Calu3 (cell line): ENCODE measurements around the gene SLC16A10. TPM values are rescaled to one million over a fixed set of nuclear protein-coding genes. Genes with fewer than 3 reads are reported as not detected.
"Not testable (repeated sequence)": the region's sequence is repeated elsewhere in the genome, so short reads cannot be mapped to it uniquely, and the experiment has no call there.

Experiments
- BruUV-seq: library from RNA; stranded (reverse); fragments of 400-500 nt; replicated peaks from 2 replicates; lab custom pipeline; 2021; lab: Mats Ljungman, UMichigan
- CTCF ChIA-PET: fragments of 300-600 bp; sonication (Branson Sonifier 250); formaldehyde crosslinking; loops from one replicate; lab custom pipeline; 2022; ENCODE audit warnings: antibody characterized with exemption; lab: Charles Lee
- DNase-seq: peaks from one replicate; pipeline ENCODE4 v3.0.0; 2022
- H3K27ac Mint-ChIP-seq: one replicate; pipeline ENCODE4 v1.8.0; 2022; ENCODE audit warnings: mixed read lengths; ENCODE audit not compliant: unreplicated experiment
- H3K27me3 Mint-ChIP-seq: one replicate; pipeline ENCODE4 v1.8.0; 2022; ENCODE audit warnings: mixed read lengths; ENCODE audit not compliant: unreplicated experiment
- H3K36me3 Mint-ChIP-seq: one replicate; pipeline ENCODE4 v1.8.0; 2022; ENCODE audit warnings: mild to moderate bottlenecking, moderate library complexity, mixed read lengths; ENCODE audit not compliant: insufficient read depth, unreplicated experiment
- H3K4me1 Mint-ChIP-seq: one replicate; pipeline ENCODE4 v1.8.0; 2022; ENCODE audit warnings: mild to moderate bottlenecking, low read depth, mixed read lengths; ENCODE audit not compliant: unreplicated experiment
- H3K4me3 Mint-ChIP-seq: one replicate; pipeline ENCODE4 v1.8.0; 2022; ENCODE audit warnings: mild to moderate bottlenecking, low read depth, moderate library complexity, mixed read lengths; ENCODE audit not compliant: unreplicated experiment
- H3K9me3 Mint-ChIP-seq: one replicate; pipeline ENCODE4 v1.8.0; 2022; ENCODE audit warnings: low read depth, mixed read lengths; ENCODE audit not compliant: unreplicated experiment
- intact Hi-C: fragments of 100-400 bp; cut with micrococcal nuclease; formaldehyde crosslinking; loops from one replicate; pipeline ENCODE4 v1.10.0; 2022; ENCODE audit not compliant: unreplicated experiment
- total RNA-seq: library from RNA; stranded (reverse); gene quantifications from 2 replicates; pipeline ENCODE4 v1.2.3, GENCODE V29; 2022
- TF ChIP-seq, protein P1 (sequence below): fragments of 200-600 bp; IDR thresholded peaks from one replicate; pipeline ENCODE4 v1.8.0; 2022; ENCODE audit warnings: antibody characterized with exemption; ENCODE audit not compliant: unreplicated experiment

SLC16A10 gene
- total RNA-seq, 1 experiment from 2014 or later: 2.6 TPM

DNA sequence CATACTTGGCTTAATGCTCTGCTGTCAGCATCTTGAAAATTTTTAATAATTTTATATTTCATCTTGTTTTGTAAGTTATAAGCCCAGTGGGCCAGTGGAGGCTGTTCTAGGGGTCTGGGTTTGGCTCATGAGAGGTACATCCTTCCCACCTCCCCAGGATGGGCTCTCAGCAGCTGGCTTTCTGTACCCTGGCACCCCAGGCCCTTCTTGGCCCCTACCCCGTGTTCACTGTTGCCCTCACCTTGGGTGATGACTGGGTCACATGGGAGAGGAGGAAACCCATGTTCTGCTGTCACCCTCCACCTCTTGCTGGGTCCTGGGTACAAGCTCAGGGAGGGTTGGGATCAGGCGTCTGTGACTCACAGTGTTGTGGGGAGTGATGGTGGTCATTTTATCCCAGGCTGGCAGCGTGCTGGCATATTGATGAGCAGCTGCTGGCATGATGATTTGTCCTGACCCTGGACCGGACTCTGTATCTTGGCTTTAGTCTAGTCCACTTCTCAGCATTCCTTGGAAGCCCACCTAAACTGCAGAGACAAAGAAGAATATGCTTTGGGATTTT is 34.6 kb downstream of the SLC16A10 start:
- intact Hi-C loops: no loop called here
- no TSS peak for BruUV-seq
- TF ChIP-seq, protein P1, sequence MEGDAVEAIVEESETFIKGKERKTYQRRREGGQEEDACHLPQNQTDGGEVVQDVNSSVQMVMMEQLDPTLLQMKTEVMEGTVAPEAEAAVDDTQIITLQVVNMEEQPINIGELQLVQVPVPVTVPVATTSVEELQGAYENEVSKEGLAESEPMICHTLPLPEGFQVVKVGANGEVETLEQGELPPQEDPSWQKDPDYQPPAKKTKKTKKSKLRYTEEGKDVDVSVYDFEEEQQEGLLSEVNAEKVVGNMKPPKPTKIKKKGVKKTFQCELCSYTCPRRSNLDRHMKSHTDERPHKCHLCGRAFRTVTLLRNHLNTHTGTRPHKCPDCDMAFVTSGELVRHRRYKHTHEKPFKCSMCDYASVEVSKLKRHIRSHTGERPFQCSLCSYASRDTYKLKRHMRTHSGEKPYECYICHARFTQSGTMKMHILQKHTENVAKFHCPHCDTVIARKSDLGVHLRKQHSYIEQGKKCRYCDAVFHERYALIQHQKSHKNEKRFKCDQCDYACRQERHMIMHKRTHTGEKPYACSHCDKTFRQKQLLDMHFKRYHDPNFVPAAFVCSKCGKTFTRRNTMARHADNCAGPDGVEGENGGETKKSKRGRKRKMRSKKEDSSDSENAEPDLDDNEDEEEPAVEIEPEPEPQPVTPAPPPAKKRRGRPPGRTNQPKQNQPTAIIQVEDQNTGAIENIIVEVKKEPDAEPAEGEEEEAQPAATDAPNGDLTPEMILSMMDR: no peak
- Mint-ChIP-seq H3K4me3 (no peak overlapping the region), H3K27me3 (no peaks in the 10 kb centered on the region), H3K27ac (no peak overlapping the region), H3K4me1 (no peaks in the 10 kb centered on the region), H3K36me3 (no peaks in the 10 kb centered on the region), H3K9me3 (no peaks in the 10 kb centered on the region)
- DNase-seq: no peak
- CTCF ChIA-PET: no interaction called here

- no peaks in the 10 kb centered on the region for H3K36me3 Mint-ChIP-seq
- BruUV-seq: no TSS peak
- no peak overlapping the region for H3K27ac Mint-ChIP-seq
- CTCF ChIA-PET: no interaction called here
- H3K9me3 Mint-ChIP-seq: no peaks in the 10 kb centered on the region
- TF ChIP-seq, protein P1: no peak
- DNase-seq: no peak
- H3K4me3 Mint-ChIP-seq: no peak overlapping the region
- no peaks in the 10 kb centered on the region for H3K27me3 Mint-ChIP-seq
- no peaks in the 10 kb centered on the region for H3K4me1 Mint-ChIP-seq
- intact Hi-C loops: no loop called here
These were observed 35.4 kb downstream of the SLC16A10 start for GRCh38 chr6:111122458-111123286.

GRCh38 chr6:111124406-111124805 is 37.1 kb downstream of the SLC16A10 start:
- TF ChIP-seq, protein P1: no peak
- H3K36me3 Mint-ChIP-seq: no peaks in the 10 kb centered on the region
- no TSS peak for BruUV-seq
- H3K27ac Mint-ChIP-seq: no peak overlapping the region
- CTCF ChIA-PET: no interaction called here
- no peaks in the 10 kb centered on the region for H3K9me3 Mint-ChIP-seq
- no peak for DNase-seq
- intact Hi-C loops: no loop called here
- no peaks in the 10 kb centered on the region for H3K27me3 Mint-ChIP-seq
- H3K4me1 Mint-ChIP-seq: no peaks in the 10 kb centered on the region
- H3K4me3 Mint-ChIP-seq: no peak overlapping the region

DNA sequence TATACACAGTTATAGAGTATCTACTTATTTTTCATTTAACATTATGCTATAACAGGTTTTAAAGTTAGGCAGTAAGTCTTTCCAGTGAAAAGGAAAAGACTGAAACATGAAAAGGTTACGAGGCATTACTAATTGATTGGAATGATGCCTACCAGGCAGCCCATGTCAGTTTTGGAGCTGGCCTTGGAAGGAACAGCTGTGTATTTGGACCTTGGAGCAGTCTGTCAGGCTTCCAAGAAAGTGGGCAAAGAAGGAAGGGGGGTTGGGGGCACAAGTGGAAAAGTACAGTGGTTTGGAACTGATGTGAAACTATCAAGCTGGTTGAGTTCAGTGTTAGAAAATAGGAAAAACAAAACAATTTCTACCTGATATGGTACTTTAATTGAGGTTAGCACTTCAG is 41.7 kb downstream of the SLC16A10 start:
- H3K9me3 Mint-ChIP-seq: no peaks in the 10 kb centered on the region
- H3K36me3 Mint-ChIP-seq: no peaks in the 10 kb centered on the region
- no peak overlapping the region for H3K27ac Mint-ChIP-seq
- BruUV-seq: no TSS peak
- CTCF ChIA-PET: no interaction called here
- H3K27me3 Mint-ChIP-seq: no peaks in the 10 kb centered on the region
- TF ChIP-seq, protein P1: no peak
- DNase-seq: no peak
- H3K4me3 Mint-ChIP-seq: no peak overlapping the region
- intact Hi-C loops: no loop called here
- H3K4me1 Mint-ChIP-seq: no peaks in the 10 kb centered on the region

- H3K4me1 Mint-ChIP-seq, H3K4me3 Mint-ChIP-seq, H3K27me3 Mint-ChIP-seq, intact Hi-C loops, H3K9me3 Mint-ChIP-seq, DNase-seq, CTCF ChIA-PET, H3K36me3 Mint-ChIP-seq, BruUV-seq, H3K27ac Mint-ChIP-seq: not testable (repeated sequence)
These were observed 43.7 kb downstream of the SLC16A10 start for GRCh38 chr6:111131018-111131417.

DNA sequence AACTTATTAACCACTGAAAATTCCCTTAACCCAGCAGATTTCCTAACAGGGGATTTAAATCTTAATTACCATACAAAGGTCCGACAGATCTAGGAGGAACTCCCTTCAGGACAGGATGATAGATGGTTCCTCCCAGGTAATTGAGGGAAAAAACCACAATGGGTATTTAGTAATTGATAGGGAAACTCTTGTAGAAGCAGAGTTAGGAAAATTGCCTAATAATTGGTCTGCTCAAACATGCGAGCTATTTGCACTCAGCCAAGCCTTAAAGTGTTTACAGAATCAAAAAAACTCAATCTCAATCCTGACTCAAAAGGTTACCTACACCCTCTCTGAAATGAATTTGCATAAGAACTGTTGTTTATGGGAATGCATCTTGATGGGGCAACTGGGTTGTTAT is 45.4 kb downstream of the SLC16A10 start:
- H3K9me3 Mint-ChIP-seq, H3K27me3 Mint-ChIP-seq, BruUV-seq, CTCF ChIA-PET, H3K4me3 Mint-ChIP-seq, intact Hi-C loops, H3K27ac Mint-ChIP-seq, DNase-seq, H3K4me1 Mint-ChIP-seq, H3K36me3 Mint-ChIP-seq: not testable (repeated sequence)
